NCI-H82 treated with DMSO at 0.1 percent for 48 hours (cell line): ENCODE measurements around the gene RNF125.
"Not testable (repeated sequence)": the region's sequence is repeated elsewhere in the genome, so short reads cannot be mapped to it uniquely, and the experiment has no call there.

Experiments used
- DNase-seq: peaks from one replicate; lab custom pipeline; 2025; ENCODE audit not compliant: unreplicated experiment; lab: John Stamatoyannopoulos, UW

RNF125 gene

DNA sequence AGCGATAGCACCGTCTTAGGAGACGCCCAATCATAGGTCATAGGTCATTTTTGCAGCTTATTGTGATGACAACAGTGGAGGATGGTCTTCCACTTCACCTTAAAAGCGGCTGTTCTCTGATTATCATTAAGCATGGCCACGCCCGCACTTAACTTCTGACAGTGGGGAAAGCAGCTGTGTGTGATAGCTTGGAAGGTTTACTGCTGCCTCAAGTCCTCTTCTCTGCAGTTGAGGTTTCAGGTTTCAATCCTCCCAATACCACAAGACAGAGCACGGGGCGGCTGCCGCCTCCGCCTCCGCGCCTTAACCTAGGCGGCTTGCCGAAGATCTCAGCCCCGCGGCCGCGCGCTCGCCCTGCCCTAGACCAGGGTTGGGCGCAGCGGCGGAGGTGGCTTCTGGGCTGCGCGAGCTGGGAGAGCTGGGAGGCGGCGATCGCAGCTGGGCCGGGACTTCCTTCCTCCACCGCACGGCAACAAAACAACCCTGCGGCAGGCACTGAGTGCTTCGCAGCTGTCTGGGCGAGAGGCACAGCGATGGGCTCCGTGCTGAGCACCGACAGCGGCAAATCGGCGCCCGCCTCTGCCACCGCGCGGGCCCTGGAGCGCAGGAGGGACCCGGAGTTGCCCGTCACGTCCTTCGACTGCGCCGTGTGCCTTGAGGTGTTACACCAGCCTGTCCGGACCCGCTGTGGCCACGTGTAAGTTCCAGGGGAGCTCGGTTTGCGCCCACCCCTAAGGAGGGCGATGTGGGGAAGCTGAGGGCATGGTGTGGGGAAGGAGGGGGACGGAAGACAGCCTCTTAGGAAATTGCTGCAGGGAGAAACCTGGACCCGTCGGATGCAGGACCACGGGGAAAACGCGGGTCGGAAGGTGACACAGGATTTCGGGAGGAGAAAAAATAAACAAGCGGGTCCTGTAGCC is at the start of gene RNF125:
RNF125 (plus strand) TSS at position 495 of the 920 bp plus-strand sequence; CDS start at position 534, 39 bp downstream.
- peak; percentile 77 for DNase-seq

DNA sequence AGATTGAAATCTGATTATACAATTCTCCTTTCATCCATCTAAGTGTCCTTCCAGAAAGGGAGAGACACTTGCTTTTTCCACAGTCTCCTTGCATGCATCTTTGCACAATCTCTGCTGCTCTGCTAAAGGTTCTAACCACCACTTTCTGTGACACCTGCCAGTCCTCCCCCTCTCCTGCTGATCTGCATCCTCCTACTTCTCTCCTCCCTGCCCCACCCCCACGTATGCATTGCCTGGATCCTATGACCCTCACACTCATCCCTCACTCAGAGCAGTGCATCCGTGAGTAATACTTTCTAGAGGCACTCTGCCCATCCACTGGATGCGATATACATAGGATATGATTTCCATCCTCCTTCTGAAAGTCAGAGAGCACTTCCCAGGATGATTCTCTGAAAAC is 48.0 kb upstream of the RNF125 start:
- DNase-seq, result no peak

DNA sequence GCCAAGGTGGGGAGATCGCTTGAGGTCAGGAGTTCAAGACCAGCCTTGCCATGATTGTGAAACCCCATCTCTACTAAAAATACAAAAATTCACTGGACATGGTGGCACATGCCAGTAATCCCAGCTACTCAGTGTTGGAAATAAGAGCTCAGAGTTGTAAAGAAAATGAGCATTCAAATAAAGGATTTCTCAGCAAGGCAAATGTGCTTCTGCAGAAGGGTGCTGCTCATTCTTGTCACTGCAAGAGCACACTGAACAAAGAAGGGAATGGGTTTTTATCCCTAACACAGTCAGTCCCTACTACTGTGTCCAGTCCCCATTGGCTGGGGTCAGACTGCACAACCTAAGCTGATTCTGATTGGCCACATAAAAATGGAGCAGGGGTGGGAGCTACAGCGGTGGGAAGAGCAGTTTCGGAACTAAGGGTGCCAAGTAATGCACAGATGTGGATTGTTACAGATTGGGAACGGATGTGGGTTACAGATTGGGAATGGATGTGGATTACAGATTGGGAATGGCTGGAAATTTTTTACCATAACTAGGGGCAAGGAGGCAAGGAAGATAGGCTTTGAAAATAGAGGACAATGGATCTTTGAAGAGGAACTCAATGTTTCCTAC is 44.6 kb upstream of the RNF125 start:
- DNase-seq, result no peak

DNA sequence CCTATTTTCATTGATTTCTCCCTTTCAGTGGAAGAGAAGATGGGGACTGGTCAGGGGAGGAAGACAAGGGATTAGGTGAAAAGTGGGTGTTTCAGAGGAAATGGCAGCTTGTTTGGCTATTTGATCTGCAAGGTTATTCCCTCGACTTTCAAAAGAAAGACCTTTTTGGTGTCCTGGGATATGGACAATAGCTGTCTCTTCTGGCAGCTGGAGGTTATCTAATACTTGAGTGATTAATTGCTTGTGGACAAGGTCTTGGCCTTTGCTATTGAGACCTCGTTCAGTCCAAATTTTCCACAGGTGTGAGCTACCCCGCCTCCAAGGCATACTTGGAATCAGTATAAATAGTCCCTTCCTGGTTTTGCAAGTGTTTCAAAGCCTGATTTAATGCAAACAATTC is 42.4 kb upstream of the RNF125 start:
- DNase-seq, result no peak

DNA sequence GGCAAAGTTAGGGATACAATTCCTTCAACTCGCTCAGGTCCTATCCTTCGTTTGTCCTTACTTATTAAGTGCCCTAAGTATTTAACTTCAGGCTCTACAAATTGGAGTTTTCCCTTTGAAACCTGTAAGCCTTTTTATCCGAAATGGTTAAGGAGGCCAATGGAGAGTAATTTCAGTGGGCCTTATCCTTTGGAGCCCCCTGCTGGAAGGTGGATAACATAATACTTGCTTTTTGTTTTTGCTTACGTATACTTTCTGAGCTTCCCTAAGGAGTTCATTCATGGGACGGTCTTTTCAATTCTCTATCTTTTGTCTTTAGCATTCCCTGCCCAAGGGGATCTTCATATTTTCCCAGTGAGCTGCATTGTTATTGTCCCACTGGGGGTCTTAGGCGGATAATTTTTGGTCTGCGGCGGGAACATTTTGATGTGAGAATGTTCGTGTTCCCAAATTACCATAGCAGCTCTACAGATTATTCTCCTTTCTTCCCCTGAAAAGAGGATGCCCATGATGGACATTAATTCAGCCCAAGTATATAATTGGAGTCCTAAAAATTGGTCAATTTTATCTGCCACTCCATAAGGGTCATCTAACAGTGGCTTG is 41.3 kb upstream of the RNF125 start:
- peak; percentile 26 for DNase-seq

DNA sequence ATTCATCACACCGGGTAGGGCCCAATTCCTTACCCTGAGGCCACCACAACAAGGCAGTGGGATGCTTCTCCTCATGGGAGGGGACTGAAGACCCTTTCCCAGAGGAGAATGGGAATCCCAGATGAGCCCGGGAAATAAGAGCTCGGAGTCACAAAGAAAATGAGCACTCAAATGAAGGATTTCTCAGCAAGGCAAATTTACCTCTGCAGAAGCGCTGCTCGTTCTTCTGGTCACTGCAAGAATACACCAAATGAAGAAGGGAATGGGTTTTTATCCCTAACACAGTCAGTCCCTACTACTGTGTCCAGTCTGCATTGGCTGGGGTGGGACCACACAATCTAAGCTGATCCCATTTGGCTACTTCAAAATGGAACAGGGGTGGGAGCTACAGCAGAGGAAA is 40.0 kb upstream of the RNF125 start:
- no peak for DNase-seq

DNA sequence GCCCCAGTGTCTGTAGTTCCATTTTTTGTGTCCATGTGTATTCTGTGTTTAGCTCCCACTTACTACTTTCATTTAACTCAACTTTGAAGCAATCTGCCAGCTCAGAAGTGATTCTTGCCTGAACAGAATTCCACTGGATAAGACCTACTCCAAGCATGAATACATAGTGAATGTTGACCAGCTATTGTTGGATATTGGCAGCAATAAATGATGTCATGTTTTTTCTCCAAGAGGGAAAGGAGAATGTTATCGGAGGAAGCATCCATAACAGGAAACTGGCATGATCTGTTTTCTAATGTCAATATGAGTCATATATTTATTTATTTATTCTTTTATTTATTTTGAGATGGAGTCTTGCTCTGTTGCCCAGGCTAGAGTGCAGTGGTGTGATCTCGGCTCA is 38.9 kb upstream of the RNF125 start:
- DNase-seq, result no peak

DNA sequence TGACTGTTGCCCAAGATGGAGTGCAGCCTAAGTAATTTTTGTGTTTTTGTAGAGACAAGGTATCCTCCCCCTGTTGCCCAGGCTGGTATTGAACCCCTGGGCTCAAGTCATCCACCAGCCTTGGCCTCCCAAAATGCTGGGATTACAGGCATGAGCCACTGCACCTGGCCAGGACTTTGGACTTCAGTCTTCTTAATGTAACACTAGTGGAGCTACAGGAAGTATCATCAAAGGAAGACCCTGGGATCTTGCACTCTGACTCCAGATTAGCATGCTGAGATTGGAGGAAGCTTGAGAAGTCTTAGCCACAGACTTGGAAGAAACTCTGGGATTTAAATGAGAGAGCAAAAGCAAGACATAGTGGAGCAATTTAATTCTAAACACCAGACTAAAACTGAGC is 37.8 kb upstream of the RNF125 start:
- DNase-seq, result no peak

DNA sequence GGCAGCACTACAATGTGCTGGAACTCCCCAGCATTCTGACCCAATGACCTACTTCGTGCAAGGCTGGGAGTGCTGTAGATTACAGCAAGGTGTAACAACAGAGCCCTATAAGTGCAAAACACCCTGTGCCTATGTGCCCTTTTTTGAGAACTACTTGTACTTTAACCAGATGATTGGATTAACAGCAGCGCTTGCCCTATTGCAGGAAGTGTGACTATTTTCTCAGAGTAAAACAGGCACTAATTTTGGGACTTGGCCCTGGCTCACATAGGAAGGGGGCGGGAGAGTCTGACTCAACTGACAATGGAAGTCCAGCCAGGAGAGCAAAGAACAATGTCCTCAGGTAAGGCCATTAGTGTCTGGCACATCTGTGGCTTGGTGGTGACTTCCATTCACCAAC is 35.6 kb upstream of the RNF125 start:
- DNase-seq, result no peak

DNA sequence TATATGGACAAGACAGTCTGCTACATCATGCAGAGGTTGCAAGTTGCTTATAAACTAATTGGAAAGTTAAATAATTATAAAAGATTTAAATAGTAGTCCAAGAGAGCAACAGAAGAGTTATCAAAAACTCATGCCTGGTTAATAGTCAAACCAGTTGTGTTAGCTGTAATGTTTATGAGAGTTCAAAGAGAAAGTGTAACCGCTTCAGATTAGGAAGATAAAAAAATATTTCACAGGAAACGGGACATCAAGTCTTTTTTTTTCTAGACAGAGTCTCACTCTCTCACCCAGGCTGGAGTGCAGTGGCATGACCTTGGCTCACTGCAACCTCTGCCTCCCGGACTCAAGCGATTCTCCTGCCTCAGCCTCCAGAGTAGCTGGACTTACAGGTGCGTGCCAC is 34.6 kb upstream of the RNF125 start:
- no peak for DNase-seq

DNA sequence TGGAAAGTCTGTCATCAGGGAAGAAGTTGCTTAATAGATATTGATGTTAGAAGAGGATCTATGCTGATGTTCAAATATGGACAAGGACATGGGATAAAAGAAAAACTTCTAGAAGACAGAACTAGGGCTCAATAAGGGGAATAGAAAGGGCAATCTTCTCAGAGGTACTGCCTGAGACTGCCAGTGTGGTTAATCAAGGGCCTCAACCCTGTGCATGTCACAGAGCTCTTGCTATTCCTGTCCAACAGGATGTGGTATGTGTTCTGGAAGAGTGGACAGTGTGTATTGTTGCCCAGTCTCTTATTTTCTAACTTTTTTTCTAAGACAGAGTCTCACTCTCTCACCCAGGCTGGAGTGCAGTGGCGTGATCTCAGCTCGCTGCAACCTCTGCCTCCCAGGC is 27.8 kb upstream of the RNF125 start:
- DNase-seq, result no peak

DNA sequence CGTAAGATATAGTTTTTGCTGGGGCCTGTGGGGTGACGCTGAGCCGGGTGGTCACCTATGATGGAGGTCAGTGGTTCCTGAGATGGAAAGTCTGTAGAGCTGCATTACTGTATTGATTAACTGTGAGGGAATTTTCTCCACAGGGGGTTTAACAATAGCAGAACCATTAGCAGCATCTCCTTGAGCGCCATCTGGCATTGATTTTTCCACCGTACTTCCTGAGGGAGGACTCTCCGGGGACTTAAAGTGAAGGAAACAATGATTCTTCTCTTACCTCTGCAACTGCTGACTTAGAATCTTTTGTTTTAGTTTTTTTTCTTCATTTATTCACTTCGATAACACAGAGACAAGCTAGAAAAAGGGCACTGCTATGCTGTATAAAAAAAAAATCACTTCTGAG is 22.6 kb upstream of the RNF125 start:
- no peak for DNase-seq

DNA sequence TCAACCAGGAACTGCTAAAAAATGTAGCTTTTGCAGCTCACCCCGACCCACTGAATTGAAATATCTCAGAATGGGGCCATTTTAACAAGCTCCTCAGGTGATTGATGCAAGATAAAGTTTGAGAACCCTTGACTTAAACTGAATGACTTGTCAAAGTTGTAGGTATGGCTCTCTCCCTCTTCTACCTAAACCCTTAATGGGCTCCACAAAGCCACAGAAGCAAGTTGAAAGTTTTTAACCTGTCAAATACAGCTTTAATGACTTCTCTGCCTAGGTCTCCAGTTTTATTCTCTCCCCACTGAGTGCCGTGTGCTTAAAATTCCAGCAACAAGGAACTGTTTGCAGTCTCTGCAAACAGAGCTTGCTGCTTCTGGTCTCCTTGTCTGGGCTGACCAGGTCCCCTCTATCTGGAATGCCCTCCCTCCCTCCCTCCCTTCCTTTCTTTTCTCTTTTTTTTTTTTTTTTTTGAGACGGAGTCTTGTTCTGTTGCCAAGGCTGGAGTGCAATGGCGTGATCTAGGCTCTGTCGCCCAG is 19.7 kb upstream of the RNF125 start:
- no peak for DNase-seq

DNA sequence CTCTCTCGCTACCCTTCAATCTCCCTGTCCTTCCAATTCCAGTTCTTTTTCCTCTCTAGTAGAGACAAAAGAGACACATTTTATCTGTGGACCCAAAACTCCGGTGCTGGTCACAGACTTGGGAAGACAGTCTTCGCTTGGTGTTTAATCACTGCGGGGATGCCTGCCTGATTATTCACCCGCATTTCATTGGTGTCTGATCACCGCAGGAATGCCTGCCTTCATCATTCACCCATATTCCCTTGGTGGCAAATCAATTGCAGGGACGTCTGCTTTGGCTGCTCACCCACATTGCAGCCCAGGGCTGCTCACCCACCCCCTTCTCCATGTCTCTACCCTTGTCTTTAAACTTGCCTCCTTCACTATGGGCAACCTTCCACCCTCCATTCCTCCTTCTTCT is 17.5 kb upstream of the RNF125 start:
- not testable (repeated sequence) for DNase-seq

DNA sequence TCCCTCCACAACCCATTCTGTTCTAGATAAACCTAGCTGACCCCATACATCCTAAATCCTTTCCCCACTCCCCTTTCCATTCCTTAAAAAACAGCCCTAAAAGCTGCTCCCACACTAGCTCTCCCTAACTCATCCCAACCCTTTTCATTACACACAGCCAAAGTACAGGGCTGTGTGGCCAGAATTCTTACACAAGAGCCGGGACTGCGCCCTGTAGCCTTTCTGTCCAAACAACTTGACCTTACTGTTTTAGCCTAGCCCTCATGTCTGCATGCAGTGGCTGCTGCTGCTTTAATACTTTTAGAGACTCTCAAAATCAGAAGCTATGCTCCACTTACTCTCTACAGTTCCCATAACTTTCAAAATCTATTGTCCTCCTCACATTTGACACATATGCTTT is 14.8 kb upstream of the RNF125 start:
- DNase-seq, result not testable (repeated sequence)

DNA sequence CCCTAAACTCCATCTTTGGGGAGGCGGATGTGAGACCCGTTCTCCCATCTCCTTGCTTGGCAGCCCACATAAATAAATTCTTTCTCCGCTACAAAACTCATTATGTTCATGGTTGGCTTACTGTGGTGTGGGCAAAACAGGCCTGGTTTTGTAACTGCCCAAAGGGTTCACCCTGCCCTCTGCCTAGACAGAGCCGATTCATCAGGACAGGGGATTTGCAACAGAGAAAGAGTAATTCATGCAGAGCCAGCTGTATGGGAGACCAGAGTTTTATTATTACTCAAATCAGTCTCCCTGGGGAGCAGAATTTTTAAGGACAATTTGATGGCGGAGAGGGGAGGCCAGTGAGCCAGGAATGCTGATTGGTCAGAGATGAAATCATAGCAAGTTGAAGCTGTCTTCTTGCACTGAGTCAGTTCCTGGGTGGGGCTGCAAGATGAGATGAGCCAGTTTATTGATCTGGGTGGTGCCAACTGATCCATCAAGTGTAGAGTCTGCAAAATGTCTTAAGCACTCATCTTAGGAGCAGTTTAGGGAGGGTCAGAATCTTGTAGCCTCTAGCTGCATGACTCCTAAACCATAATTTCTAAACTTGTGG is 8.4 kb upstream of the RNF125 start:
- no peak for DNase-seq

DNA sequence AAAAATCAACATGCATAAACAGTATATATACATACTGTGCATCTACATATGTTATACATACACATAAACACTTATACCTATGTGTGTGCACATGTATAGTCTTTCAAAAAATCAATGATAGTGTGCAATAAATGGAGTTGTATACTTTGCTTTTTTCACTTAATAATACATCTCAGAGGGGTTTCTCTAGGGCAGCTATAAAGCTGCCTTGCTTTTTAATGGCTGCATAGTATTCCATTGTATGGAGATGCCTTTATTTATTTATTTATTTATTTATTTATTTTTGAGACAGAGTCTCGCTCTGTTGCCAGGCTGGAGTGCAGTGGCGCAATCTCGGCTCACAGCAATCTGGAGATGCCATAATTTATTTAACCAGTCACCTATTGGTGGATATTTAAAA is 7.4 kb upstream of the RNF125 start:
- DNase-seq, result no peak

DNA sequence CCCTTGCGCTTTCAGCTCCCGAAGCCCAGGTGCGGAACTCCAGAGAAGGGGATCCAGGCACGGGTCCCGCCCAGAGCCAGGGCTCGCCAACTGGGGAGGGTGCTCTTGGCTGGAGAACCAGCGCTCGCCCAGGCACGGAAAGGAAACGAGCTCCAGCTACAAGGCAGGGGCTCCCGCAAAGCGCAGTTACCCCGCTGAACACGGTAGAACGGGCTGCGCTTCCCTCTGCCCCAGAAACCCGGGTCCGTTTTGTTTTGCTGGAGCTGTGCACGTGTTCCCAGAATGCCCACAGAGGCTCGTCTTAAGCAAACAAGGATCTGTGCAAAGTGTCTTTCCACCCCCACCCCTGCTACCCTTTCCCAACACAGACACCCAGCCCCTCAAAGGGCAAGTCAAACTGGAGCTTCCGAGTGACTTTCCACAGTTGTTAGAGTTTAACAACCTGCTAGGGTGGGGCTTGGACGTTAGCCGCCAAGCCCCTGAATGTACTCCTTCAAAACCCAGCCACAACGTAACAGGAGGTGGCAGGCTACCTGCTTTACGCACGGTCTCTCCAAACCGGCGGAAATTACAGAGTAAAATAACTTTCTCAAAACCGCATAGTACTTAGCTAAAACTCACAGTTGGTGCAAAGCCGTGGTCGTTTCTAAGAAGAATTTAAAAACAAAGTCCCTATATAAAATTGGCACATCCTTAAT is 775 bp downstream of the RNF125 start:
- DNase-seq, result no peak

DNA sequence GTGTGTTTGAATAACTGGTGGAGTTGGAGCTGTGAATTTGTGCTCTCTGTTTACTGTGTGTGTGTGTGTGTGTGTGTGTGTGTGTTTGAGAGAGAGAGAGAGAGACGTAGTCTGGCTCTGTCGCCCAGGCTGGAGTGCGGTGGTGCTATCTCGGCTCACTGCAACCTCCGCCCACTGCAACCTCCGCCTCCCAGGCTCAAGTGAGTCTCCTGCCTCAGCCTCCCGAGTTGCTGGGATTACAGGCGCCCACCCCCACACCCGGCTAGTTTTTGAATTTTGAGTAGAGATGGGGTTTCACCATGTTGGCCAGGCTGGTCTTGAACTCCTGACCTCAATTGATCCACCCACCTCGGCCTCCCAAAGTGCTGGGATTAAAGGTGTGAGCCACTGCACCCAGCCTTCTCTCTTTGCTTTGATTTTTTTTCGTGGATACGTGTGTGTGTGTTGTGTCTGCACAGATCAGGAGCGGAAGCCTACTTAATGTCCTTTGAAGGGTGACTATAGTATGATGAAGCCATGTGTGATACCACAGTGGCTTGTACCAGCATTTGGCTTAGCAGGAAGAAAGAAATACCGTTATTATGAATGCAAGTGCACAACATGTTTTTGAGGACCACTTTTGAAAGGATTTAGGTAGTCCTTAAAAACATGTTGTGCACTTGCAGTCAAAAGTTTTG is 1.5 kb downstream of the RNF125 start:
- DNase-seq, result not testable (repeated sequence)
